Measurements from ENCODE around the gene RDM1. TPM values are rescaled to one million over a fixed set of nuclear protein-coding genes. Genes with fewer than 3 reads are reported as not detected.

Gene RDM1
- polyA plus RNA-seq, 1 donor (not counting 4 experiments of a cell fraction or from before 2014, with no cell fraction given), result 1.1 TPM

- no peaks in the 10 kb centered on the region for H3K27me3 ChIP-seq (ENCODE audit: control insufficient read depth, extremely low read depth, insufficient read depth, low read length)
- dilution Hi-C loops (cut with MboI; ENCODE audit: extremely low pct_ligation_motif_present, low sequenced_read_pairs), result no loop called here
- no peak overlapping the region for H3K9ac ChIP-seq (ENCODE audit: control insufficient read depth, extremely low read depth, insufficient read depth, low read length)
- no peak overlapping the region for H3K4me2 ChIP-seq (ENCODE audit: control insufficient read depth, extremely low read depth, insufficient read depth, low read depth, low read length)
- FAIRE-seq (no peak), DNase-seq (ENCODE audit: low read depth, low spot score) (no peak)
- no peaks in the 10 kb centered on the region for H3K79me2 ChIP-seq (ENCODE audit: control insufficient read depth, insufficient read depth, low read length)
- no peaks in the 10 kb centered on the region for H3K9me1 ChIP-seq (ENCODE audit: control insufficient read depth, extremely low read depth, insufficient read depth, low read length)
- H3K36me3 ChIP-seq (ENCODE audit: control insufficient read depth in 2 of 2, extremely low read depth in 1 of 2, insufficient read depth in 2 of 2, low read length in 2 of 2), result no peaks in the 10 kb centered on the region
- peaks cover 4% of the 10 kb centered on the region for H3K4me1 ChIP-seq (ENCODE audit: control insufficient read depth, extremely low read depth, insufficient read depth, low read length)
- TF ChIP-seq EZH2 (IDR thresholded peaks at IDR 0.05; ENCODE audit: low read length) (no peak), CTCF (optimal IDR thresholded peaks at IDR 0.05 in 1 of 3, IDR thresholded peaks at IDR 0.05 in 1 of 3, conservative IDR thresholded peaks at IDR 0.05 in 1 of 3; ENCODE audit: extremely low read depth in 1 of 3, insufficient read depth in 2 of 3, low read length in 3 of 3) (no peak)
- H4K20me1 ChIP-seq (ENCODE audit: control insufficient read depth, extremely low read depth, insufficient read depth, low read length), result no peaks in the 10 kb centered on the region
- H2AFZ ChIP-seq (ENCODE audit: control insufficient read depth, low read length), result no peak overlapping the region
- H3K4me3 ChIP-seq (ENCODE audit: control insufficient read depth in 2 of 3, extremely low read depth in 1 of 3, insufficient read depth in 2 of 3, low read depth in 1 of 3, low read length in 3 of 3), result no peak overlapping the region
- H3K27ac ChIP-seq (ENCODE audit: control insufficient read depth, insufficient read depth, low read length), result no peak overlapping the region
- H3K9me3 ChIP-seq (ENCODE audit: control insufficient read depth, low read depth, low read length), result no peaks in the 10 kb centered on the region
Observed at GRCh38 chr17:35870906-35871819, 59.4 kb downstream of the RDM1 start.

GRCh38 chr17:35868737-35869136, 61.8 kb downstream of the RDM1 start, which contains the start of gene HEATR9:
Gene HEATR9 (minus strand): TSS chr17:35868891. CDS start chr17:35868742, 149 bp downstream.
- Histone ChIP-seq H3K36me3 (ENCODE audit: control insufficient read depth in 2 of 2, extremely low read depth in 1 of 2, insufficient read depth in 2 of 2, low read length in 2 of 2) (no peaks in the 10 kb centered on the region), H4K20me1 (ENCODE audit: control insufficient read depth, extremely low read depth, insufficient read depth, low read length) (no peaks in the 10 kb centered on the region), H3K79me2 (ENCODE audit: control insufficient read depth, insufficient read depth, low read length) (no peaks in the 10 kb centered on the region), H3K9ac (ENCODE audit: control insufficient read depth, extremely low read depth, insufficient read depth, low read length) (no peak within 1 kb of the TSS), H3K9me3 (ENCODE audit: control insufficient read depth, low read depth, low read length) (no peaks in the 10 kb centered on the region), H3K27ac (ENCODE audit: control insufficient read depth, insufficient read depth, low read length) (no peak within 1 kb of the TSS), H3K4me3 (ENCODE audit: control insufficient read depth in 2 of 3, extremely low read depth in 1 of 3, insufficient read depth in 2 of 3, low read depth in 1 of 3, low read length in 3 of 3) (no peak within 1 kb of the TSS), H2AFZ (ENCODE audit: control insufficient read depth, low read length) (no peak within 1 kb of the TSS), H3K27me3 (ENCODE audit: control insufficient read depth, extremely low read depth, insufficient read depth, low read length) (no peaks in the 10 kb centered on the region), H3K9me1 (ENCODE audit: control insufficient read depth, extremely low read depth, insufficient read depth, low read length) (no peaks in the 10 kb centered on the region), H3K4me1 (ENCODE audit: control insufficient read depth, extremely low read depth, insufficient read depth, low read length) (peaks cover 4% of the 10 kb centered on the region), H3K4me2 (ENCODE audit: control insufficient read depth, extremely low read depth, insufficient read depth, low read depth, low read length) (no peak within 1 kb of the TSS)
- FAIRE-seq (no peak), DNase-seq (ENCODE audit: low read depth, low spot score) (no peak)
- no peak for TF ChIP-seq CTCF (optimal IDR thresholded peaks at IDR 0.05 in 1 of 3, IDR thresholded peaks at IDR 0.05 in 1 of 3, conservative IDR thresholded peaks at IDR 0.05 in 1 of 3; ENCODE audit: extremely low read depth in 1 of 3, insufficient read depth in 2 of 3, low read length in 3 of 3)
- no peak for TF ChIP-seq EZH2 (IDR thresholded peaks at IDR 0.05; ENCODE audit: low read length)
- dilution Hi-C loops (cut with MboI; ENCODE audit: extremely low pct_ligation_motif_present, low sequenced_read_pairs), result no loop called here

Small RNAs within 50 kb of the gene (small RNA-seq; reads per million reads assigned to genes)
- 0.94 to 4.3 (median 2.3) reads per million in 3 experiments for gene RF00100 (ENCODE audit: insufficient read length in 3 of 3, low read depth in 3 of 3, low replicate concordance in 1 of 3)

Other genes with a start within 250 kb of the RDM1 start
- gene RASL10B, start 199.1 kb downstream of the RDM1 start, polyA plus RNA-seq, result 0.07 to 0.32 TPM (median 0.30 TPM) in 3 replicates
- 0.02 to 0.05 TPM (median 0.05 TPM) in 3 replicates for gene GAS2L2, start 177.5 kb downstream of the RDM1 start, polyA plus RNA-seq
- gene C17orf50, start 169.9 kb downstream of the RDM1 start, polyA plus RNA-seq, result not detected in 3 replicates
- gene MMP28, start 135.1 kb downstream of the RDM1 start, polyA plus RNA-seq, result 13.7 to 43.5 TPM (median 21.3 TPM) in 3 replicates
- 30.8 to 101 TPM (median 57.1 TPM) in 3 replicates for gene TAF15, start 121.3 kb downstream of the RDM1 start, polyA plus RNA-seq
- not detected in 3 replicates for gene HEATR9, start 61.9 kb downstream of the RDM1 start, polyA plus RNA-seq
- gene CCL5, start 50.4 kb downstream of the RDM1 start, polyA plus RNA-seq, result 0.37 to 0.46 TPM (median 0.46 TPM) in 3 replicates
- gene LYZL6, start 12.9 kb upstream of the RDM1 start, polyA plus RNA-seq, result not detected in 3 replicates
- gene CCL16, start 50.7 kb upstream of the RDM1 start, polyA plus RNA-seq, result not detected in 3 replicates
- gene CCL14, start 56.0 kb upstream of the RDM1 start, polyA plus RNA-seq, result not detected in 3 replicates
- not detected in 3 replicates for gene CCL15, start 70.8 kb upstream of the RDM1 start, polyA plus RNA-seq
- not detected in 3 replicates for gene CCL23, start 87.2 kb upstream of the RDM1 start, polyA plus RNA-seq
- not detected in 3 replicates for gene CCL18, start 133.5 kb upstream of the RDM1 start, polyA plus RNA-seq
- gene CCL3, start 159.4 kb upstream of the RDM1 start, polyA plus RNA-seq, result 0.48 TPM in 1 of 3 replicates, not detected in the others
- 0.21 TPM in 1 of 3 replicates, not detected in the others for gene CCL4, start 173.1 kb upstream of the RDM1 start, polyA plus RNA-seq
- gene TBC1D3B, start 245.9 kb upstream of the RDM1 start, polyA plus RNA-seq, result 0.71 to 2.0 TPM (median 0.71 TPM) in 3 replicates